ENCODE data around the gene EIF4EBP2. TPM values are rescaled to one million over a fixed set of nuclear protein-coding genes. Genes with fewer than 3 reads are reported as not detected.

The EIF4EBP2 gene
- total and polyA plus RNA-seq, 2 experiments from 2014 or later, result 43.1 to 77.1 TPM

DNA sequence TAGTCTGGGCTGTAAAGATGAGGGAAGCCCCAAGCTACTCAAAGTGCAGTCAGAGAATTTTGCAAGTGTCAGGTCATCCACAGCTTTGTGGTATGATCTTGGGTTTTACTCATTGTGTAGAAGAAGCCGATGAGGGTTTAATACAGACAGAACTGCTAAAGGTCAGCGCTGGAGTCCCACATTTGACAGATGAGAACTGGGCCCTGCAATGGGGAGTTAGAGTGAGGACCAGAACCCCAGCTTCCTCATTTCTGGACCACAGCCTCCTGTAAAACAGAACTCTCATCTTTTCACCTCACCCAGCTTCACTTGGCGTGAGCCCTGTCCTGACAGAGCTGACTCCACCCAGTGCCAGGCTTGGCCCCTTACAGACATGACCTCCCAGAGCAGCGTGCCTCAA, 41.6 kb upstream of the EIF4EBP2 start:
- Histone ChIP-seq H3K27me3 (no peaks in the 10 kb centered on the region), H3K79me2 (no peaks in the 10 kb centered on the region), H3K4me3 (no peak overlapping the region), H3K36me3 (replicated peaks; ENCODE audit: insufficient read depth, low read depth) (no peaks in the 10 kb centered on the region), H3K4me1 (ENCODE audit: insufficient read depth) (peaks cover 5% of the 10 kb centered on the region), H2AFZ (no peak overlapping the region), H4K20me1 (ENCODE audit: insufficient read depth, poor library complexity, severe bottlenecking) (no peaks in the 10 kb centered on the region), H3K27ac (no peak overlapping the region), H3K9me2 (replicated peaks; ENCODE audit: insufficient read depth) (no peaks in the 10 kb centered on the region), H3K4me2 (no peak overlapping the region), H3K9me3 (ENCODE audit: low read depth) (no peaks in the 10 kb centered on the region)
- DNase-seq (ENCODE audit: low spot score), result no peak
- TF ChIP-seq EZH2phosphoT487 (IDR thresholded peaks at IDR 0.05; ENCODE audit: low read depth, severe bottlenecking, unreplicated experiment), result no peak
- TF ChIP-seq EZH2 (IDR thresholded peaks at IDR 0.05; ENCODE audit: borderline replicate concordance), result no peak
- TF ChIP-seq, protein P1, sequence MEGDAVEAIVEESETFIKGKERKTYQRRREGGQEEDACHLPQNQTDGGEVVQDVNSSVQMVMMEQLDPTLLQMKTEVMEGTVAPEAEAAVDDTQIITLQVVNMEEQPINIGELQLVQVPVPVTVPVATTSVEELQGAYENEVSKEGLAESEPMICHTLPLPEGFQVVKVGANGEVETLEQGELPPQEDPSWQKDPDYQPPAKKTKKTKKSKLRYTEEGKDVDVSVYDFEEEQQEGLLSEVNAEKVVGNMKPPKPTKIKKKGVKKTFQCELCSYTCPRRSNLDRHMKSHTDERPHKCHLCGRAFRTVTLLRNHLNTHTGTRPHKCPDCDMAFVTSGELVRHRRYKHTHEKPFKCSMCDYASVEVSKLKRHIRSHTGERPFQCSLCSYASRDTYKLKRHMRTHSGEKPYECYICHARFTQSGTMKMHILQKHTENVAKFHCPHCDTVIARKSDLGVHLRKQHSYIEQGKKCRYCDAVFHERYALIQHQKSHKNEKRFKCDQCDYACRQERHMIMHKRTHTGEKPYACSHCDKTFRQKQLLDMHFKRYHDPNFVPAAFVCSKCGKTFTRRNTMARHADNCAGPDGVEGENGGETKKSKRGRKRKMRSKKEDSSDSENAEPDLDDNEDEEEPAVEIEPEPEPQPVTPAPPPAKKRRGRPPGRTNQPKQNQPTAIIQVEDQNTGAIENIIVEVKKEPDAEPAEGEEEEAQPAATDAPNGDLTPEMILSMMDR (IDR thresholded peaks at IDR 0.05; ENCODE audit: poor library complexity), result no peak
- 96% methylated on average over 4 of the region's 4 CpGs for WGBS (ENCODE audit: low lambda C conversion rate, missing lambda C conversion rate)

DNA sequence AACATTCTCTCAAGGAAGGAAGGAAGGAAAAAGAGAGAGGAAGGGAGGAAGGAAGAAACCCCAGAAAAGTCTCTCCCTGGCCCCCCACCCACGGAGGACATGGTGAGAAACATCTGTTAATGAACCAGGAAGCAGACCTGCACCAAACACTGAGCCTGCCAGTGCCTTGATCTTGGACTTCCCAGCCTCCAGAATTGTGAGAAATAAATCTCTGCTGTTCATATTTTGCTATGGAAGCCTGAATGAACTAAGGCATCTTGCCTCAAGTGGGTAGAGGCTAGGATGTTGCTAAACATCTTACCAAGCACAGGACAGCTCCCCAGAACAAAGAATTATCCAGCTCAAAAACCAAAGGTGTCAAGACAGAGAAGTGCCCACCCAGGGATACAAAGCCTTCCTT, 40.7 kb upstream of the EIF4EBP2 start:
- Histone ChIP-seq H3K4me3 (no peak overlapping the region), H3K79me2 (no peaks in the 10 kb centered on the region), H3K27ac (peak overlapping the region; percentile 77), H3K4me1 (ENCODE audit: insufficient read depth) (peaks cover 5% of the 10 kb centered on the region), H3K9me3 (ENCODE audit: low read depth) (no peaks in the 10 kb centered on the region), H3K36me3 (replicated peaks; ENCODE audit: insufficient read depth, low read depth) (no peaks in the 10 kb centered on the region), H3K9me2 (replicated peaks; ENCODE audit: insufficient read depth) (no peaks in the 10 kb centered on the region), H3K4me2 (no peak overlapping the region), H3K27me3 (no peaks in the 10 kb centered on the region), H4K20me1 (ENCODE audit: insufficient read depth, poor library complexity, severe bottlenecking) (no peaks in the 10 kb centered on the region), H2AFZ (no peak overlapping the region)
- TF ChIP-seq, protein P1 (IDR thresholded peaks at IDR 0.05; ENCODE audit: poor library complexity), result no peak
- TF ChIP-seq EZH2phosphoT487 (IDR thresholded peaks at IDR 0.05; ENCODE audit: low read depth, severe bottlenecking, unreplicated experiment) (no peak), EZH2 (IDR thresholded peaks at IDR 0.05; ENCODE audit: borderline replicate concordance) (no peak)
- DNase-seq (ENCODE audit: low spot score), result no peak
- WGBS (ENCODE audit: low lambda C conversion rate, missing lambda C conversion rate), result no CpG with 5 or more reads among the region's 1 CpG

DNA sequence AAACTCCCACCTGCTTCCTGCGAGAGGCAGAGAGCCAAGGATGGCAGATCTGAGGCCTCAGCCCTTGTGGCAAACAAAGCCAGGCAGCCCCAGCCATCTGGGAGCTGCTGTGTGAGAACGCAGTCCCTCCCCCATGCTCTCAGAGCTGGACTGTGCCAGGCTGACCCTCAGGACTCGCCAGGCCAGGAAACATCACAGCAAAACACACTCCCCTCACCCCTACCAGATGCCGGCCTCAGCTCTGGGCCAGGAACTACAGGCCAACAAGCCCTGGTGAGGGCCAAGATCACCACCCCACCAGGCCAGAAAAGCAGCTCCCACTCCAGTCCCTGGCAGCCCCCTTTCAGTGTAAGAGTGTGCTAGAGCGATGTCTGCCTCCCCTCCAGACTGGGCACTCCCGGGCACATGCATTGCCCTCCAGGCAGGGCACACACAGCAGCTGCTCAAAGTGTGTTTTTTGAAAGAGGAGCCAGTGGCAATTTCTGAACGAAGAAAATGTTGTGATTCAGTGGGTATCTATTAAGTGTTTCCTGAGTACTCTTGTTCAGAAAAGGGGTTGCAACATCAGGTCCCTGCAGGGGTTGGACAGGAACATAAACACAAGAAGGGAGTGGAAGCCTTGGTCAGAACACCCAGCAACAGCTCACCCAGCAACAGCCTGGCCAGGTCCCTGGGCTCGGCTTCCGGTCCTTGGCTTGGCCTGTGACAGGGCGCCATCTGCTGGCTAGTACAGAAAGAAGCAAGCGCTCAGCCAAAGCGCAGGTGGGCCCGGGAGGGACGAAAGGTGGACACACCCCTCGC, 39.8 kb upstream of the EIF4EBP2 start:
- 36% methylated on average over 15 of the region's 15 CpGs for WGBS (ENCODE audit: low lambda C conversion rate, missing lambda C conversion rate)
- peak overlapping the region; percentile 29 for H3K4me2 ChIP-seq
- no peaks in the 10 kb centered on the region for H3K79me2 ChIP-seq
- H3K9me3 ChIP-seq (ENCODE audit: low read depth), result no peaks in the 10 kb centered on the region
- peak; percentile 96 for DNase-seq (ENCODE audit: low spot score)
- H4K20me1 ChIP-seq (ENCODE audit: insufficient read depth, poor library complexity, severe bottlenecking), result no peaks in the 10 kb centered on the region
- peak overlapping the region; percentile 77 for H3K27ac ChIP-seq
- no peak overlapping the region for H3K4me3 ChIP-seq
- H2AFZ ChIP-seq, result no peak overlapping the region
- peaks cover 5% of the 10 kb centered on the region for H3K4me1 ChIP-seq (ENCODE audit: insufficient read depth)
- no peaks in the 10 kb centered on the region for H3K9me2 ChIP-seq (replicated peaks; ENCODE audit: insufficient read depth)
- no peaks in the 10 kb centered on the region for H3K27me3 ChIP-seq
- no peak for TF ChIP-seq EZH2 (IDR thresholded peaks at IDR 0.05; ENCODE audit: borderline replicate concordance)
- TF ChIP-seq, protein P1 (IDR thresholded peaks at IDR 0.05; ENCODE audit: poor library complexity), result peak; percentile 98
- no peaks in the 10 kb centered on the region for H3K36me3 ChIP-seq (replicated peaks; ENCODE audit: insufficient read depth, low read depth)
